PC-9 (cell line): ENCODE data around the gene METTL3. TPM values are rescaled to one million over a fixed set of nuclear protein-coding genes. Genes with fewer than 3 reads are reported as not detected.

Experiments used
- BruUV-seq: library from RNA; stranded (reverse); fragments of 400-500 nt; replicated peaks from 2 replicates; lab custom pipeline; 2021; lab: Mats Ljungman, UMichigan
- CTCF ChIA-PET: fragments of 300-600 bp; sonication (Branson Sonifier 250); formaldehyde crosslinking; loops from one replicate; lab custom pipeline; 2022; ENCODE audit warnings: antibody characterized with exemption; lab: Charles Lee
- POLR2A ChIA-PET: fragments of 300-600 bp; sonication (Branson Sonifier 250); formaldehyde crosslinking; loops from one replicate; lab custom pipeline; 2022; ENCODE audit warnings: antibody characterized with exemption; ENCODE audit not compliant: unreplicated experiment; lab: Charles Lee
- DNase-seq, 2 experiments: peaks; one replicate each; pipeline versions ENCODE4 v3.0.0 to v3.0.0-alpha.2; 2015 to 2022; ENCODE audit warnings: mixed read lengths in 1 of 2
- H2AFZ ChIP-seq: fragments of 200-600 bp; sonication (generic); 2 replicates; pipeline ENCODE4 v1.8.1; 2017; ENCODE audit warnings: antibody characterized with exemption
- H3F3A ChIP-seq: fragments of 200-600 bp; sonication (generic); 2 replicates; pipeline ENCODE4 v1.8.1; 2017; ENCODE audit warnings: antibody characterized with exemption, mild to moderate bottlenecking, low read depth; ENCODE audit not compliant: insufficient read depth
- H3K27ac ChIP-seq: fragments of 200-600 bp; sonication (generic); 2 replicates; pipeline ENCODE4 v1.6.1; 2016; ENCODE audit warnings: mixed run types
- H3K27me3 ChIP-seq: fragments of 200-600 bp; sonication (generic); 2 replicates; pipeline ENCODE4 v1.6.1; 2016; ENCODE audit warnings: low read depth, mixed run types; ENCODE audit not compliant: insufficient read depth
- H3K36me3 ChIP-seq: fragments of 200-600 bp; sonication (generic); 2 replicates; pipeline ENCODE4 v1.6.1; 2016; ENCODE audit warnings: low read depth, mixed run types
- H3K4me1 ChIP-seq: fragments of 200-600 bp; sonication (generic); replicated peaks from 2 replicates; pipeline ENCODE4 v1.6.1; 2016; ENCODE audit warnings: mixed run types; ENCODE audit not compliant: insufficient read depth
- H3K4me2 ChIP-seq: fragments of 200-600 bp; sonication (generic); 2 replicates; pipeline ENCODE4 v1.6.1; 2017; ENCODE audit warnings: mixed run types
- H3K4me3 ChIP-seq: fragments of 200-600 bp; sonication (generic); 2 replicates; pipeline ENCODE4 v1.6.1; 2016; ENCODE audit warnings: mixed run types
- H3K79me2 ChIP-seq: fragments of 200-600 bp; sonication (generic); 2 replicates; pipeline ENCODE4 v1.6.1; 2017; ENCODE audit warnings: low read depth, mixed run types
- H3K9me2 ChIP-seq: fragments of 200-600 bp; sonication (generic); 2 replicates; pipeline ENCODE4 v1.8.1; 2017; ENCODE audit warnings: mild to moderate bottlenecking; ENCODE audit not compliant: insufficient read depth
- H3K9me3 ChIP-seq: fragments of 200-600 bp; sonication (generic); 2 replicates; pipeline ENCODE4 v1.8.1; 2016; ENCODE audit warnings: low read depth; ENCODE audit not compliant: insufficient read depth
- H4K20me1 ChIP-seq: fragments of 200-600 bp; sonication (generic); 2 replicates; pipeline ENCODE4 v1.8.1; 2017; ENCODE audit not compliant: insufficient read depth
- CTCF ChIP-seq: fragments of 200-600 bp; sonication (generic); conservative IDR thresholded peaks from 2 replicates; pipeline ENCODE4 v1.6.1; 2017; ENCODE audit warnings: mixed run types, antibody characterized with exemption, mild to moderate bottlenecking, moderate library complexity
- EZH2 ChIP-seq: fragments of 200-600 bp; sonication (generic); IDR thresholded peaks from 2 replicates; pipeline ENCODE4 v1.8.0; 2017; ENCODE audit warnings: antibody characterized with exemption, low read depth
- intact Hi-C: fragments of 100-400 bp; cut with micrococcal nuclease; formaldehyde crosslinking; loops from one replicate; pipeline ENCODE4 v1.10.0; 2022; ENCODE audit not compliant: unreplicated experiment
- total RNA-seq: library from RNA; stranded (reverse); gene quantifications from 2 replicates; pipeline ENCODE4 v1.2.3, GENCODE V29; 2021

METTL3 gene
- total RNA-seq, 1 experiment from 2014 or later = 27.9 TPM

DNA sequence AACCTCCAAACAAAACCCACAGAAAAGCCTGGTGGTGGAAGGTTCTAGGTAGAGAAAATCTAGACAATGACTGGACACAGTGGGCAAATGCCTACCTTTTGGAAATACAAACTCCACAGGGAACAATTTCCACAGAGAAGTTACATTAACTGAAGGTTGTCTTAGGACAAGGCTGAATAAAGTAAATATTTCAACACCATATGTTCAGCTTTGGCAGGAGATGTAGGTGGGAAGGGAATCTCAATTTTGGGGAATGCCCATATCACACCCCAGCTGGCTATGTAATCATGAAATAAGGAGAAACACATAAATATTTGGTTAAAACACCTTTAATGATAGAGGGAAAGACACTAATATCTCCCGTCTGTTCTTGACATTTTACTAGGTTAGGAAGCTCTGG is 9.6 kb upstream of the METTL3 start:
- no peak for DNase-seq
- no peak for TF ChIP-seq CTCF
- no peak for TF ChIP-seq EZH2
- no TSS peak for BruUV-seq
- Histone ChIP-seq H3K27me3 (no peaks in the 10 kb centered on the region), H3K27ac (no peak overlapping the region), H2AFZ (no peak overlapping the region), H3K9me3 (no peaks in the 10 kb centered on the region), H3K4me3 (no peak overlapping the region), H3K9me2 (no peaks in the 10 kb centered on the region), H4K20me1 (no peaks in the 10 kb centered on the region), H3K36me3 (no peaks in the 10 kb centered on the region), H3K4me2 (no peak overlapping the region), H3K4me1 (no peaks in the 10 kb centered on the region), H3F3A (no peaks in the 10 kb centered on the region), H3K79me2 (no peaks in the 10 kb centered on the region)
- POLR2A ChIA-PET = no interaction called here
- intact Hi-C loops = no loop called here
- CTCF ChIA-PET = no interaction called here

- H3F3A ChIP-seq = no peaks in the 10 kb centered on the region
Observed at GRCh38 chr14:21518725-21519124, 7.6 kb upstream of the METTL3 start.

DNA sequence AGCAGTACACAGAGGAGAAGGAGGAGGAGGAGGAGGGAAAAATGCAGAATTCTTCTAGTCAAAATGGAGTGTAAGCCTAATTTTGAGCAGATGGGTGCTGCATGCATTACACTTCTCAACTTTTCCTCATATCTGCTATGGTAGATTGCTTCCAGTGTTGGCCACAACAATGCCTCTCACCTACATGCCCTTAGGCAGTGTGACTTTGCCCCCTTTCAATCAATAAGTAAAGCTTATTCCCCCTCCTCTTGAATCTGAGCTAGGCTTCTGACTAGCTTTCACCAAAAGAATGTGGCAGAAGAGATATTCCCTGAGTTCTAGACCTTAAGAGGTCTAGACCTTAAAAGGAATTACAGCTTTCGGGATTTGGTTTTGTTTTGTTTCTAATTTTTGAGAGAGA is 3.2 kb upstream of the METTL3 start:
- POLR2A ChIA-PET = no interaction called here
- Histone ChIP-seq H3K9me2 (no peaks in the 10 kb centered on the region), H3F3A (peaks cover 7% of the 10 kb centered on the region; the same call in 1 of the 2 replicates), H3K4me2 (no peak overlapping the region), H3K79me2 (peaks cover 22% of the 10 kb centered on the region), H3K4me3 (no peak overlapping the region), H3K9me3 (no peaks in the 10 kb centered on the region), H3K27ac (no peak overlapping the region), H3K27me3 (no peaks in the 10 kb centered on the region), H3K4me1 (peaks cover 9% of the 10 kb centered on the region), H4K20me1 (no peaks in the 10 kb centered on the region), H2AFZ (no peak overlapping the region), H3K36me3 (no peaks in the 10 kb centered on the region)
- DNase-seq = no peak
- intact Hi-C loops = no loop called here
- BruUV-seq = no TSS peak
- no peak for TF ChIP-seq CTCF
- no peak for TF ChIP-seq EZH2
- CTCF ChIA-PET = interaction anchor here (0.5 kb wide), 1 partner anchor 220 kb away, joined by 3 read pairs; no protein-coding TSS in a partner anchor

More at GRCh38 chr14:21518725-21519124, 7.6 kb upstream of the METTL3 start:
- ChIA-PET CTCF (no interaction called here), POLR2A (interaction anchor here (0.6 kb wide), 1 partner anchor 27 kb away, joined by 5 read pairs; no protein-coding TSS in a partner anchor)
- H3K9me2 ChIP-seq = no peaks in the 10 kb centered on the region
- TF ChIP-seq EZH2 = no peak
- TF ChIP-seq CTCF = no peak
- H3K27me3 ChIP-seq = no peaks in the 10 kb centered on the region
- no peaks in the 10 kb centered on the region for H3K4me1 ChIP-seq
- no peaks in the 10 kb centered on the region for H3K36me3 ChIP-seq
- H3K4me2 ChIP-seq = no peak overlapping the region
- no peak for DNase-seq
- no peaks in the 10 kb centered on the region for H3K79me2 ChIP-seq
- H4K20me1 ChIP-seq = no peaks in the 10 kb centered on the region
- no peaks in the 10 kb centered on the region for H3K9me3 ChIP-seq
- H3K27ac ChIP-seq = no peak overlapping the region
- no peak overlapping the region for H3K4me3 ChIP-seq
- BruUV-seq = no TSS peak
- intact Hi-C loops = no loop called here
- no peak overlapping the region for H2AFZ ChIP-seq
